ENCODE results near the gene ACOXL.

ACOXL gene

DNA sequence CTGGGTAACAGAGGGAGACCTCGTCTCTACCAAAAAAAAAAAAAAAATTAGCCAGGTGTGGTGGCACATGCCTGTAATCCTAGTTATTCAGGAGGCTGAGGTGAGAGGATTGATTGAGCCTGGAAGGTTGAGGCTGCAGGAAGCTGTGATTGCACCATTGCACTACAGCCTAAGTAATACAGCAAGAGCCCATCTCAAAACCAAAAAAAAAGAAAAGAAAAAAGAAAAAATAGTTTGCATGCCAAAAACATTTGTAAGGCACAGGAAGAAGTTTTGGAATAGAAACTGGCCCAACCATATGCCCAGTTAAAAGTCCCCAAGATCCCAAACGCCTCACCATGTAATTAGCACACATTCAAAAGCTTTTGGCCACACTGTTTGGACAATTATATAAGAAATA lies 13.4 kb upstream of the ACOXL start:
- DNase-seq = no peak

GRCh38 chr2:110720547-110720946 lies 11.8 kb upstream of the ACOXL start:
- DNase-seq = no peak

GRCh38 chr2:110724820-110725219 lies 7.6 kb upstream of the ACOXL start:
- no peak for DNase-seq

DNA sequence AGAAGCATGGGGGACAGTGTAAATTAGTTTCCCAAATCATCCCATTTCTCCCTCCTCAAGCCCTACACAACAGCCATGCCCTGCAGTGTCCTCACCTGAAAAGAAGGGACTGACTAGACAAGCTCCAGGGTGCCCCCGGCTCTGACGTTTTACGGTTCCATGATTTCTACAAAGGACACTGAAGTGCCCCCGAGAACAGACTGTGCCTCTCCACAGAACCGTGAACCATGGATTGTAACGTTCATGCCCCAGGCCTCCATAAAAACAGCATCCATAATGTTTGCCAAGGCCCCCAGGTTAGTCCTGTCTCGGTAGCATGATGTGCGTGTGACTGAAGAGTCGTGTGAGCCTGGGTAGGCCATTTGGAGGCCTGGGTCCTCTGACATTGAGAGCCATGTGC lies 7.0 kb upstream of the ACOXL start:
- no peak for DNase-seq

- no peak for DNase-seq
These were observed 6.5 kb upstream of the ACOXL start for GRCh38 chr2:110725859-110726258.

- no peak for DNase-seq
These were observed 6.1 kb upstream of the ACOXL start for GRCh38 chr2:110726285-110726684.

DNA sequence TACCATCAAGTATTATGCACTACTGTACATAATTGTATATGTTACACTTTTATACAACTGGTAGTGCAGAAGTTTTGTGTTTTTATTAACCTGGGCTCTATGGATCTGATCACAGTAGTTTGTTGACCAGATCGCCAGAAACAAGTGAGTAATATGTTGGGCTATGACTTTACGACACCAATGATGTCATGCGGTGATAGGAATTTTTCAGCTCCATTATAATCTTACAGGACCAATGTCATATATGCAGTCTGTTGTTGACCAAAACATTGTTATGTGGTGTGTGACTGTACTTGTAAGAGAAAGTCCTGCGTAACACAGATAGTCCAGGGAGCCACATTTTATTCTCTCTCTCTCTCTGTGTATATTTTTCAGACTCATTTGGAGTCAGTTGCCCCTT lies 4.5 kb upstream of the ACOXL start:
- DNase-seq = no peak

GRCh38 chr2:110729106-110729505 lies 3.3 kb upstream of the ACOXL start:
- DNase-seq = no peak

- DNase-seq = no peak
These were observed 1.3 kb upstream of the ACOXL start for GRCh38 chr2:110731064-110731463.

DNA sequence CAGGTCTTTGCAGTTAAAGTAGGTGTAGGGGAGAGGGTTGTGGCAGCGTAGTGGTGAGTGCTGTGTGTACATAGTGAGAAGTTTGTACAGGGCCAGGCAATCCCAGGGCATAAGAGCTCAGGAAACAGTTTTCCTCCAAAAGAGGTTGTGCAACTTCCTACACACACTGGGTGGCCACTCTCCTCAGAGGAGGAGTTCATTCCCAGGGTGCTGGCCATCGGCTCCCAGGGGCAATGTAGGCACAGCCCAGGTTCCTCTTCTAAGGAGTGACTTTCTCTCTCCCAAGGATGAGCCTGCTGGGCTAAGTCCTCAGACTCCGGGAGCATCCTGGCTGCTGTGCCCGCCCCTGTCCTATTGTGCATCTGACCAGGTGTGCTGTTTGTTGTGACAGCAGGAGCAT lies 3.0 kb downstream of the ACOXL start:
- DNase-seq = no peak

- DNase-seq = no peak
These were observed 5.4 kb downstream of the ACOXL start for GRCh38 chr2:110737783-110738182.

- no peak for DNase-seq
These were observed 8.5 kb downstream of the ACOXL start for GRCh38 chr2:110740747-110741349.

- DNase-seq = no peak
These were observed 9.2 kb downstream of the ACOXL start for GRCh38 chr2:110741491-110741980.

DNA sequence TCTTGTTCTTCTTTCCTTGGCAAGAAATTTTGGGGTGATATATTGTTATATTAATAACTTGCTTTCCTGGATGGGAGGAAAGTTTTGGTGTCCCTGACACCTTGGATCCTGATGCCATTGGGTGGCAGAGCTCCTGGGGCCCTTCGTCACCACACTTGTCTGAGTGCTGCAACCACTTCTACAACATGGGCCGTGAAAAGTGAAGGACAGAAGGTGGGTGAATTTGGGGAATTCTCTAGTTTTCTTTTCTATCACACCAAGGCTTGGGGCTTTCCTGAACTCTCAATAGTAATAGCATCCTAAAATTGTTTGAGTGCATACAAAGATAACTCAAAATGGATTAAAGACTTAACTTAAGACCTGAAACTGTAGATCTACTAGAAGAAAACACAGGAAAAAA lies 10.0 kb downstream of the ACOXL start:
- no peak for DNase-seq

DNA sequence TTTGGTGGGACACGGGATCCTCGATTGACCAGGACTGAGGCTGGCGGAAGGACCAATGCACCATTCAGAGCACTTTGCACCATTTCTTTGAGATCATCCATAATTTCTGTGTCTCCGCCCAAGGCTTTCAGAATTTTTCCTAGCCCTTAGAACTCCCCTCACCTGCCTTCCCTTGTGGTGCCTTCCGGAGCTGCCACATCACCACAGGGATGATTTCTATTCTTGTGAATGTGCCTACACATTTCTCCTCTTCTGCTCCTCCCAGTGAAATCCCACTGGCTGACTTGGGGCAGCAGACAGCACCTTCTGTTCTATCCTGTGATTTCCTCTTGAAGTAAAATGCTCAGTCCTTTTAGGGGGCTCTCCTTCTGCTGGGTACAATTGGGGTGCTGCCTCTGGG lies 11.2 kb downstream of the ACOXL start:
- no peak for DNase-seq

DNA sequence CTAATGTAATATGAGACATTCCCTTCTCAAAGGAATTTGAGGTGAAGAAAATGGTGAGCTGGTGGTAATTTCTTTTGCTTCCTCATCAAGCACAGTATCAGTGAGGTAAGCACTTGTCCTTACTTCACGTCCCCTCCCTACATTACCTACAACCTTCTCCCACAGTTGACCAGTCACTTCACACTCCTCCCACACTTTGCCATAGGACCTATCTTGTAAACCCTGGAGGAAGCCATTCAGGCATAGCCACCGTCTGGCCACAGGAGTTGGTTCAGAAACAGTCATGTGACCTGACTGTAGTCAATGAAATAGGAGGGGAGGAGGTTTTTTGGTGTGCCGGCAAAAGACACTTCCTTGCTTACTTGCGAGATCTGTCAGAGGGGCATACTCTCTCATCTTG lies 12.1 kb downstream of the ACOXL start:
- no peak for DNase-seq

DNA sequence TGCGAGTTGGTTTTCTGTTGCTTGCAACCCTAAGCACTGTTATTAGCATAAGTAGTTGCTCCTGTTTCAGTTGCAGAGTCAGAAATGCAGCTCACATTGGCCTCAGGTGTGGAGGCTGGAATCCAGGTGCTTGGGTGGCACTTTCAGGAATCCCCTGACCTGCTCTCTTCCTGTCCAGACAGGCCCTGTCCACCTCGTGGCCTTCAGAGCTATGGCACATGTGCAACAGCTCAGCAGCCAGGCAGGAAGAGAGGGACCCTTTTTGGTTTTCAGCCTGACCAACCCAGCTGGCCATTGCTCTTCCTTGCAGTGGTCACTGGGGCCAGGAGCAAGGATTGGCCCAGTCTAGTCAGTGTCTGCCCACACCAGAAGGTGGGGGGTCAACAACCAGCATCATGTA lies 12.7 kb downstream of the ACOXL start:
- no peak for DNase-seq

DNA sequence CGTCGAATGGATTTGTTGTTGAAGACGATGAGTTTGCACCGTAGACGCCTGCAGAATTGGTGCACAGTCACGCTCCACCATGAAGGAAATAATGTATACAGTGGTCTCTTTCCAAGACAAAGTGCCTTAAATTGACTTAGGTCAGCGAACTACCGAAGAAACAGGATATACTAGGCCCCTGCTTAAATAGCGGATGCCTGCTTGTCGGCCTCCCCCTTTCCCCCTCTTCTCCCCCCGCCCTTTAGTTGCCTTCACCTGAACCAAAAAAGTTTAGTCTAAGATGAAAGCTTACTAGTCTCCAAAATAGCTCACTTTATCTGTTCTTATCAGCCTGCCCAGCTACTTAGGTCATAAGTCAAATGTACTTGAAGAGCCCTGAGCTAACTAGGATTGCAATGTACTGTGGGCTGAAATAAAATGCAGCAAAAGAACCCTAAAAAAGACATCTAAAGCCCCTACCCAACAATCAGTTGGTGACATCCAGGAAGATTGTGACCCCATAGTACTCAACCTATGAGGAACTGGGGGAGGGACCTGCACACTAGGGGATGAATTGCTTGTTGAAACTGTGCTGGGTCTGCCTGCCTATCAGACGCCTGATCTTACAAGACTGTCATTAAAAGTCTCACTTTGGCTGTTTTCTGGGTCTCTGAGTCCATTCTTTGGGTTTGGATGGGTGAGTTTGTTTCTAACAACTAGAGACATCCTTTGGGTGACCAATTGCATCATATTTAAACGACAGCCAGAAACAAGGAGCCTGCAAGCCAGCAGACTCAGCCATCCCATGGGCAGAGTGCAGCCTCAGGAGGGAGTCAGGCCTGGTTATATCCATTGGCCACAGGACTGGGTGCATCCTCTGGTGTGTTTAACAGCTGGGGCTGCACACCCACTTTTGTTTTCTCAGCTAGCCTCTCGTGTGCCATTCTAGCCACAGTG lies 14.5 kb downstream of the ACOXL start:
- DNase-seq = no peak

- no peak for DNase-seq
These were observed 15.4 kb downstream of the ACOXL start for GRCh38 chr2:110747522-110748488.

DNA sequence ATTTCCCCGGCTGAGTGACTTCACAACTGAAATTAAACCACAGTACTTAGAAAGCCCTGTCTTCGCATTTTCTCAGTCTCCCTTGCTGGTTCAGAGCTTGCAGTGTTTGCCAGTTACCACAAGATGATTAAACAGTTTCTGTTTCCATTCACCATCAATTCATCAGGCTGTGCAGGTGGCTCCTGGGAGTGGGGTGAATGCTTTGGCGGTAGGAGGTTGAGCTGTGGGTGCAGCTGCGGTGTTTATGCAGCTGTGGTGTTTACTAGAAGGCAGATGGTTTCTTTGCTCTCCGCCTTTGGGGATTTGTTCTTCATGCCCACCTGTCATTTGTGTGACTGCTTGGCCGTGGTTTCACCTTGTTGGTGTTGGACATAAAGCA lies 16.1 kb downstream of the ACOXL start:
- DNase-seq = peak; percentile 24 to 46

- no peak for DNase-seq
These were observed 19.3 kb downstream of the ACOXL start for GRCh38 chr2:110751642-110752041.

GRCh38 chr2:110752871-110753270 lies 20.5 kb downstream of the ACOXL start:
- no peak for DNase-seq

GRCh38 chr2:110755491-110756078 lies 23.2 kb downstream of the ACOXL start:
- DNase-seq = no peak

Data from CD4-positive, alpha-beta T cell treated with Interleukin-1 beta for 1 hour (primary cell).